ENCODE measurements around the gene SHMT1. TPM values are rescaled to one million over a fixed set of nuclear protein-coding genes. Genes with fewer than 3 reads are reported as not detected.
"Not testable (repeated sequence)": the region's sequence is repeated elsewhere in the genome, so short reads cannot be mapped to it uniquely, and the experiment has no call there.

SHMT1 gene
- 10 to 100 TPM; 52.5 to 64.1 (median 58.9) TPM for polyA plus RNA-seq (ENCODE audit: insufficient read length in 4 of 4)

DNA sequence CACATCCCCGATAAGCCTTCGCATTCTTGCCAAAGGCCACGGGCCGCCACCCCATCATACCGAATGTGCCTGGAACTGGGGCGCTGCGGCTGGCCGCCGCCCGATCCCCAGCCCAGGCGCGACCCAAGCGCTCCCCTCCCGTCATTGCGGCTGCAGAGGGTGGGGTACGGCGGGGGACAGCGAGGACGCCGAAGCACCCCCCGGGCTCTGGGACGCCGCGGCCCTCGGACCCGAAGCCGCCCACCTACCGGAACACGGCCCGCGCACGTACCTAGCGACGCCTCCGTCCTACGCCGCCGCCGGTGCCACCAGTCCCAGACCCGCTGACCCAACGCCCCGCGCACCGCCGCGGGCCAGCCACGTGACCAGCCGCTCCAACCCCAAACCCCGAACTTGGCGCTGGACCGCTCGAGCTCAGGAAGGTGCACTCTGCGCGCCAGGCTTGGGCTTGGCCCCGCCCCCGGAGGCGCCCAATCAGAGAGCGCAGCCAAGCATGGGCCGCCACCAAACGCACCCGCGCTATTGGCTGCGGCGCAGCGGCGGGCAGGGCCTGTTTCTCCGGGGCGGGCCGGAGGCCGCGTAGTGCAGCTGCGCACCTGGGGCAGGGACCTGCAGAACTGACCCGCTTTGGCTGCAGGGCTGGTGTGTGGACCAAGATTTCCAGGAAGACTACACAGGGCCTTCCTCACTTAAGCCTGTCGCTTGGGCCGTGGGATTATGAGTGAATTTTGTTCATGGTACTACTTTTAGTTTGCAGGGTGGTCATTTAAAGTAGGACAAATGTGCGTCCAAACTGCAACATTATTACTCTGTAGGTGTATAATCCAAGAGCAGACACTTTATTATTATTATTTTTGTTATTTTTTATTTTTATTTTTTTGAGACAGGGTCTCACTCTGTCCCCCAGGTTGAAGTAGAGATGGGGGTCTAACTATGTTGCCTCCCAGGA lies at the start of gene SHMT1:
SHMT1 (minus strand) TSS at position 450 of the 949 bp plus-strand sequence. CDS start 7,569 bp downstream, outside the sequence.
- DNase-seq (ENCODE audit: low read depth in 4 of 4, low spot score in 2 of 4) = peak in 3 of 4 donors; percentile 58 to 86 (median 81)

DNA sequence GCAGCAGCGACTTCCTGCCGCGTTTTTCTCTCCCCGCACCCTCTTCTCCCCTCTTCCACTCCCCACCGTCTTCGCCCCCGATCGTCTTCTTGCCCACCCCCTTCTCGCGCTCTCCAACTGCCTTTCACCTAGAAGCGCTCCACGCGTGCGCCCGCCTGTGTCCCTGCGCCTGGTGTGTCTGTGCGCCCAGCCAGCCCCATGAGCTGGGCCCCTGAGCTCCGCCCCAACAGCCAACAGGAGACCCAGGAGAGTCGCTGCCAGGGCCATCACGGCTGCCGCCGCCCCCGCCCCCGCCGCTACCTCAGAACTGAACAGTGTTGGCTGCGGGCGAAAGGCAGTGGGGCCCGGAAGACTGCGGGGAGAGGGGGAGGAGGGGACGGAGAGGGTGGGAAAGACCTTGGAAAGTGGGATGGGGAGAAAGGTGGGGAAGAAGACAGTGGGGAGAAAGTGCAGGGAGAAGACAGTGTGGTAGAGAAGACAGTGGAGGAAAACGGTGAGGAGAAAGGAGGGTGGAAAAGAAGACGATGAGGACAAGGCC lies 48.7 kb upstream of the SHMT1 start:
- DNase-seq (ENCODE audit: low read depth in 4 of 4, low spot score in 2 of 4) = not testable (repeated sequence)

DNA sequence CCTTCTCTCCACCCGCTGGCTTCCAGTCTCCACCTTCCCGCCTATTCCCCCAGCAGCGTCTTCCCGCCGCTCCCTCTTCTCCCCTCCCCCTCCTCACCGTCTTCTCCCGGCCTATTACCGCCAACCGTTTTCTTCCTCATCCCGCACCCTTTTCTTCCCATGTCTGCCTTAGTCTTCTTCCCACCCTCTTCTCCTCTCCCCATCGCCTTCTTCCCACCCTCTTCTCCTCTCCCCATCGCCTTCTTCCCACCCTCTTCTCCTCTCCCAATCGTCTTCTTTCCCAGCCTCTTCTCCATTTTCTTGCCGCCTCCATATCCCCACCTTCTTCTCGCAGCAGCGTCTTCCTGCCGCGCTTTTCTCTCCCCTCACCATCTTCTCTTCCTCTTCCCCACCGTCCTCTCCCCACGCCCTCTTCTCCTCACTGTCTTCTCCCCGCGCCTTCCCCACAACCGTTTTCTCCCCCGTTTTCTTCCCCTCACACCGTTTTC lies 48.1 kb upstream of the SHMT1 start:
- peak in 2 of 4 donors; percentile 20 to 45 for DNase-seq (ENCODE audit: low read depth in 4 of 4, low spot score in 2 of 4)

DNA sequence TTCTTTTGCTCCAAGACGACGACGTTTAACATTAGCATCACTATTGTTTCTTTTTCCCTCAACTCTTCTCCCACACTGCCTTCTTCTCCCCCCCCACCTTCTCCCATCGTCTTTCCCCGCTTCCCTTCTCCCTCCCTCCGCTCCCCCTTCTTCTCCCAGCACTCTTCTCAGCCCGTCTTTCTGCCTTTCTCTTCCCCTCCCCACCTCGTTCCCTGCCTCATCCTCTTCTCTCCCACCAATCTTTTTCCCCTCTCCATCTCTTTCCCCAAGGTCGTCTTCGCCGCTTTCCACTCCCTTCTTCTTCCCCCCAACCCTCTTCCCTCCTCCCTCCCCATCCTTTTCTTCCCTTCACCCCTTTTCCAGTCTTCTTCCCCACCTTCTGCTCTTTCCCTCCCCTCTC lies 47.4 kb upstream of the SHMT1 start:
- not testable (repeated sequence) for DNase-seq (ENCODE audit: low read depth in 4 of 4, low spot score in 2 of 4)

DNA sequence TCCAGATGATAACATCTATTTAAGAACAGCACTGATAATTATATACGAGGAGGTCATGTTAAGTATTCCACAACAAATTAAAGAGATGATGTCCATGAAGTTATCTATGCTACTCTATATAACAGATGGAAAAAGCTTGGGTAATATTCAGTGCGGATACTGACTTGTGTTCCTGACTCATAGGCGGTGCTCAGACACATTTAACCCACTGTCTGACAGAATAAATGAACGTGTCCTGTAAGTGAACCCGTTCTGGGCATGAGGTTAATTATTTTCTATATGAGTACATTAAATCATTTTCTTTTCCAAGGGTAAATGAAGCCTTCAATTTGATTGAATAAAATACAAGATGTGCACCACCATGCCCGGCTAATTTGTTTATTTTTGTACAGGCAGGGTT lies 46.0 kb upstream of the SHMT1 start:
- DNase-seq (ENCODE audit: low read depth in 4 of 4, low spot score in 2 of 4) = not testable (repeated sequence)

- DNase-seq (ENCODE audit: low read depth in 4 of 4, low spot score in 2 of 4) = not testable (repeated sequence)
These were observed 45.6 kb upstream of the SHMT1 start for GRCh38 chr17:18408906-18409305.

- not testable (repeated sequence) for DNase-seq (ENCODE audit: low read depth in 4 of 4, low spot score in 2 of 4)
These were observed 40.3 kb upstream of the SHMT1 start for GRCh38 chr17:18403604-18404003.

DNA sequence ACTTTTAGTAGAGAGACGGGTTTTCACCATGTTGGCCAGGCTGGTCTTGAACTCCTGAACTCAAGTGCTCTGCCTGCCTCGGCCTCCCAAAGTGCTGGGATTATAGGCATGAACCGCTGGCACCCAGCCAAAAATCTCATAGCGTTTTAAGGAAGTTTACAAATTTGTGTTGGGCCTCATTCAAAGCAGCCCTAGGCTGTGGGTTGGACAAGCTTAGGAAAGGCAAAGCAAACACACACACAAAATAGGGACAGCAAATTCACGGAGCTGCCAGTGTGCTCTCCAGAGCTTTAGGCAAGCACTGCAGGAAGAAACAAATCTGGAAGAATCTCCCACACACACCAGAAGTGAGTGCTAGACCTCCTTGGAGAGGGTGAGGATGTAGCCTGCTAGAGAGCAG lies 39.8 kb upstream of the SHMT1 start:
- DNase-seq (ENCODE audit: low read depth in 4 of 4, low spot score in 2 of 4) = not testable (repeated sequence)

DNA sequence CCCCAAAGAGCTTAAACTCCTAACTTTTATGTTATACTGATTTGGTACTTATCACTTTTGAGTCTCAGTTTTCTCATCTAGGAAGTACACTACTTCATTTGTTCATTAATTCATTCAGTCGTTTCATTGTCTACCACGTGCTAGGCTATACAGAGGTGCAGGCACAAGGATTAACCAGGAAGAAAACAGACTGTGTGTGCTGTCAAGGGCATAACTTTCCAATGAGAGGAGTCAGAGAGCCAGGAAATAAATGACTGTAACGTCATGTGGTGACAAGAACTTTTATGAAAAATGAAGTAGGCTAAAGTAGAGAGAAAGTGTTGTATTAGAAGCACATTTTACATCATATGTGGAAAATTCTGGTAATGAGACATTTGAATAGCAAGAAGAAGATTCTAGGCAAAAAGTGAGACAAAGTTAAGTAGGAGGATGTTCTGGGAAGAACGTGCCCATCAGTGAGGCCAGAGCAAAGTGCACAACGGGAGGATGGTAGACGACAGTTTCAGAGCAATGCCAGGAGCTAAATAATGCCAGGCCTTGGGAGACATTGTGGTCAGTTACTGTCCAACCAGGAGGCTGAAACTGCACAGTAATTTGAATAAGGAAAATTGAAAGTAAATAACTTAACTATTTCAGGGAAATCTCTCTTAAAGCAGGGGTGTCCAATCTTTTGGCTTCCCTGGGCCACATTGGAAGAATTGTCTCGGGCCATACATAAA lies 38.7 kb upstream of the SHMT1 start:
- DNase-seq (ENCODE audit: low read depth in 4 of 4, low spot score in 2 of 4) = not testable (repeated sequence)

DNA sequence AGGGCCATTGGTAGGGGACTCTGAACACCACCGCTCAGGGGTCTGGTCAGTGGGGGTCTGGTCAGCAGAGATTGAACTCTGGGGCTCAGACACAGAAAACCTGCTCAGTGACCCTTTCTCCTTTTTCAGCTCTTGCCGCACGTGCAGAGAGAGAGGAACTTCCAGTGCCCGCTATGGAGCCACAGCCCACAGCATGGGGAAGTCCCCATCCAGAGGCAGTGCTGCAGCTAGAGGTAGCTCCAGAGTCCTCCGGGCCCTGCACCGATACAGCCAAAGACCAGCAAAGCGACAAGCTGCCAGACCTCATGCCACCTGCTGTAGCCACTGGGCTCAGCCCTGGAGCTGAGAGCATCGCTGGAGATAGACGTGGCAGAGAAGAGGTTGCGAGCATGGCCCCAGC lies 25.4 kb upstream of the SHMT1 start:
- not testable (repeated sequence) for DNase-seq (ENCODE audit: low read depth in 4 of 4, low spot score in 2 of 4)

DNA sequence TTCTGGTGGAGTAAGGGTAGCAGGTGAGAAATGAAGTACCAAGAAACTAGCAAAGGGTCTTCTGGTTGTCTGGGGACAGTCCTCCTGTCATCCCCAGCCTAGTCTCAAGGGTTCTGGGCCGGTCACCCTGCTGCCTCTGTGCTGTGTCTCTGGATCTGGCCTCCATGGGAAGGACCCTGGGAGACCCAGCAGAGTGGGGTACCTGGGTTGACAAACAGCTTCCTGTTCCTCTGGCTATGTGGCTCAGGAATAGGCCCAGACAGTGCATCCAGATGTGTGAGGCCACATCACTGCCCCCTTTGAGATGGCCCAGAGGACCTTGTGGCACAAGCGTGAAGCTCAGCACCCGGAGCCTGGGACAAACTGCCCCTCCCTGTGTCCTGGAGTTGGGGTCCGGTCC lies 24.9 kb upstream of the SHMT1 start:
- DNase-seq (ENCODE audit: low read depth in 4 of 4, low spot score in 2 of 4) = not testable (repeated sequence)

DNA sequence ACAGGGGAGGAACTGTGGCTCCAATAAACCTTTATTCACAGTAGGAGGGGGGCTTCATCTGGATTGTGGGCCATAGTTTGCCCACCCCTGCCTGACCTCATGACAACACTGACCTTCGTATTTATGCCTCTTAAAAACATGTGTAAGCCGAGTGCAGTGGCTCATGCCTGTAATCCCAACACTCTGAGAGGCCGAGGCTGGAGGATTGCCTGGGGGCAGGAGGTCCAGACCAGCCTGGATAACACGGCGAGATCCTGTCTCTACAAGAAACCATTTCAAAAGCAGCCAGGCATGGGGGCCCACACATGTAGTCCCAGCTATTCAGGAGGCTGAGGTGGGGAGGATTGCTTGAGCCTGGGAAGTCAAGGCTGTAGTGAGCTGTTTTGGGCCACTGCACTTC lies 24.2 kb upstream of the SHMT1 start:
- DNase-seq (ENCODE audit: low read depth in 4 of 4, low spot score in 2 of 4) = not testable (repeated sequence)

- not testable (repeated sequence) for DNase-seq (ENCODE audit: low read depth in 4 of 4, low spot score in 2 of 4)
These were observed 20.9 kb upstream of the SHMT1 start for GRCh38 chr17:18384271-18384670.

GRCh38 chr17:18383079-18383481 lies 19.7 kb upstream of the SHMT1 start:
- not testable (repeated sequence) for DNase-seq (ENCODE audit: low read depth in 4 of 4, low spot score in 2 of 4)

DNA sequence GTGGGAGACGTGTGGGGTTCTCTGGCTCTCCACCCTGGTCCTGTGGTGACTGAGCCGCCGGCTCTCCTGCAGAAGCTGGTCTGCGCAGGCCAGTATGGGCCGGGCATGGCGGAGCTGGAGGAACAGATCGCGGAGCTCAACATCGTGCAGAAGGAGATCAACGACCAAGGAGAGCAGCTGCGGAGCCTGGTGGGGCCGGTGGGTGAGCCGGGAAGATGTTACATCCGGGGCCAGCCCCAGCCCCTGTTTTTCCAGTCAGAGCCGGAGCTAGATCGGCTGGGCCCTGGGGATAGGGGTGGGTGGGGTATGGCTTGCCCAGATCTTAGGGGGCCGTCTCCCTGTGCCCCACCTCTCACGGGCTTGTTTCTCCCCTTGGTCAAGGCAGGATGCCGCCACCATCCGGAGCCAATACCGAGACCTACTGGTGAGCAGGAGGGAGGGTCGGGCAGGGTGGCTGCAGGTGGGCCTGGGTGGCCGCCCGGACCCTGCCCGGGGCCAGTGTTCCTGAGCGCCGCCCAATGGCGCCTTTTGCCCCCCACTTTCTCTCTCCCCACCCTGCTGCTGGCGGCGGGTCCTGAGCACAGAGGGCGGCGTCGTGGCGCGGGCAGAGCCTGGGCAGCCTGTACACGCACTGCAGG lies 19.2 kb upstream of the SHMT1 start:
- no peak for DNase-seq (ENCODE audit: low read depth in 4 of 4, low spot score in 2 of 4)

GRCh38 chr17:18381953-18382245 lies 18.5 kb upstream of the SHMT1 start:
- DNase-seq (ENCODE audit: low read depth in 4 of 4, low spot score in 2 of 4) = no peak

GRCh38 chr17:18381158-18381952 lies 18.0 kb upstream of the SHMT1 start:
- DNase-seq (ENCODE audit: low read depth in 4 of 4, low spot score in 2 of 4) = no peak

GRCh38 chr17:18380471-18381157 lies 17.3 kb upstream of the SHMT1 start:
- DNase-seq (ENCODE audit: low read depth in 4 of 4, low spot score in 2 of 4) = no peak

Data from left renal cortex interstitium (tissue), 4 donors.